NT2/D1 (cell line): ENCODE results near the gene ZNF850.
A peak's percentile ranks its signal among the peaks of the same experiment; 100 is the strongest.
"Not testable (repeated sequence)": the region's sequence is repeated elsewhere in the genome, so short reads cannot be mapped to it uniquely, and the experiment has no call there.

Experiments used
- DNase-seq: peaks from one replicate; pipeline ENCODE4 v3.0.0-alpha.2; 2011; ENCODE audit warnings: low read depth, low spot score
- H3K27me3 ChIP-seq: 2 replicates; pipeline ENCODE4 v1.6.0; 2011; ENCODE audit warnings: mild to moderate bottlenecking; ENCODE audit not compliant: insufficient read length, insufficient read depth
- H3K36me3 ChIP-seq: 2 replicates; pipeline ENCODE4 v1.6.1; 2011; ENCODE audit warnings: mild to moderate bottlenecking, low read length, mixed read lengths; ENCODE audit not compliant: insufficient read depth, insufficient read length
- H3K4me1 ChIP-seq: 2 replicates; pipeline ENCODE4 v1.5.1; 2011; ENCODE audit not compliant: insufficient read depth, insufficient read length
- H3K4me3 ChIP-seq: 2 replicates; pipeline ENCODE4 v1.5.1; 2011; ENCODE audit warnings: low read depth; ENCODE audit not compliant: insufficient read length
- H3K9ac ChIP-seq: 2 replicates; pipeline ENCODE4 v1.6.0; 2011; ENCODE audit warnings: low read depth; ENCODE audit not compliant: insufficient read length
- H3K9me3 ChIP-seq: 2 replicates; pipeline ENCODE4 v1.5.1; 2011; ENCODE audit warnings: mild to moderate bottlenecking, low read length; ENCODE audit not compliant: insufficient read depth
- SUZ12 ChIP-seq: IDR thresholded peaks from 2 replicates; pipeline ENCODE4 v1.6.1; 2011; ENCODE audit not compliant: insufficient read length, insufficient read depth; ENCODE audit errors: extremely low read depth
- YY1 ChIP-seq: IDR thresholded peaks from 2 replicates; pipeline ENCODE4 v1.6.1; 2011; ENCODE audit not compliant: insufficient read length, insufficient read depth
- ZNF274 ChIP-seq: IDR thresholded peaks from 2 replicates; pipeline ENCODE4 v1.6.1; 2011; ENCODE audit warnings: mild to moderate bottlenecking, low read depth, low read length

Gene ZNF850

DNA sequence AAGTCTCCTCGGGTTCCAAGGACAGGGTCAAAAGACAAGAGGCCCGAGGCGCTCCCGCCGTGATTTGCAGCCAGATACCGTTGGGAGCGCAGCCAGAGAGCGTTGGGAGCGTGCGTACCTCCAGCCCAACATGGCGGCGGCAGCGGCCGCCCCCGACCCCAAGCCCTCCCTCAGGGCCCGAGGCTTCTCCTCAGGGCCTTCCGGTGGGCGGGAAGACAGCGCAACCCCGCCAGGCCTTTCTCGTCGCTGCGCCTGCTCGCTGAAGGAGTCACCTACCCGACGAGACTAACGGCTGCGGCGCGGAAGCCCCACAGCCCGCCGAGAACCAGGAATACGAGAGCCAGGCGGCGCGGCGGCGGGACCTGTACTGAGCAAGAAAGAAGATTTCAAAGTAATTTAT, 3.2 kb upstream of the ZNF850 start:
- H3K27me3 ChIP-seq: no peaks in the 10 kb centered on the region
- no peak for TF ChIP-seq SUZ12
- TF ChIP-seq YY1: peak; percentile 31
- TF ChIP-seq ZNF274: no peak
- H3K4me3 ChIP-seq: peak overlapping the region; percentile 51
- H3K9me3 ChIP-seq: no peaks in the 10 kb centered on the region
- H3K36me3 ChIP-seq: peaks cover 25% of the 10 kb centered on the region
- H3K4me1 ChIP-seq: peaks cover 2% of the 10 kb centered on the region
- peak overlapping the region; percentile 76 for H3K9ac ChIP-seq
- no peak for DNase-seq

DNA sequence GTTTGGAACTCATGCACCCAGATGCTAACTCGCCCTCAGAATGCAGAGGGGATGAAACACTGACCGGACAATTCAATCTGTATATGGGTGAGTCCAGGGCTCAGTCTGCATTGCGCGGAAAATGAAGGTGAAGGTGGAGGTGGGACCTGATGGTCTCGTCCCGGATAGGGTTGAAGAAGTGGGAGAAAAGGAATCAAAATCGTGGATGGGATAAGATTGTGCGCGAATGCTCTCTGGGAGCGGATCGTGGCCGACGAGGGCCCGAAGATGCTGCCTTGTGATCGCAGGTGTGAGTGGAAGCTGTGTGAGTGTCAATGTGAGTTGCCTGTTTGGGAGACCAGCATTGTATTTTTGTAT, 594 bp upstream of the ZNF850 start:
- peaks cover 28% of the 10 kb centered on the region for H3K36me3 ChIP-seq
- peaks cover 2% of the 10 kb centered on the region for H3K4me1 ChIP-seq
- no peaks in the 10 kb centered on the region for H3K27me3 ChIP-seq
- no peaks in the 10 kb centered on the region for H3K9me3 ChIP-seq
- TF ChIP-seq ZNF274: no peak
- DNase-seq: no peak
- H3K9ac ChIP-seq: peak overlapping the region; percentile 100
- H3K4me3 ChIP-seq: peak overlapping the region; percentile 100

DNA sequence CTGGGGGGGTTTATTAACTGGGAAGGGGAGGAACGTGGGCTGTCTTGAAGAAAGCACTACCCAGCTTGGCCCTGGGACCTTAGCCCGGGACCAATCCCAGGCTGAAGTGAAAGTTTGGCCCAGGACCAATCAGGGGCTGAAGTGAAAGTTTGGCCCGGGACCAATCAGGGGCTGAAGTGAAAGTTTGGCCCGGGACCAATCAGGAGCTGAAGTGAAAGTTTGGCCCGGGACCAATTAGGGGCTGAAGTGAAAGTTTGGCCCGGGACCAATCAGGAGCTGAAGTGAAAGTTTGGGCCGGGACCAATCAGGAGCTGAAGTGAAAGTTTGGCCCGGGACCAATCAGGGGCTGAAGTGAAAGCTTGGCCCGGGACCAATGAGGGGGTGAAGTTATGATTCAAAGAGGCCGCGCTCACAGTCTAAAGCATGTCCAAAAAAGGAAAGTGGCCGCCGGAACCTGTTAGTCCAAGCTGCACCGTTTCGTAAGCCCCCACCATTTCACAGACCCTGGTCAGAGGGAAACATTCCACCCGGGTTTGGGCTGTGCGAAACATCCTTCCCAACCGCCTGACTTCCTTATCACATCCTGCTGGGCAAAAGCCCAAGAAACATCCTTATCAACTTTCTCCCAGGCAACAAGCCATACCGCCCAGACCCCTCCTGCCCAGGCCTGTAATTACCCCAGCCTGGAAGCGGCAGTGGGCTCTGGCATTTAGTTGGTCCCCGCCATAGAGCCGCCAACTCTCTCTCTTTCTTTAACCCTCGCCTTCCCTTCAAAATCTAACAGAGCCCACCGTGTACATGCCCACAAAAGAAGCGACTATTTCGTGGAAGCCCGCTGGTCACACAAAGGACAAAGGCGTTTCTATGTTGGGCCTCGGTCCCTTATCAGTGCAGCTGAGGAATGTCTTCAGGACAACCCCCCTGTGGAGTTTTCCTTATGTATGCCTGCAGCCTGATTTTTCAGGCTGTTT, 1.1 kb downstream of the ZNF850 start:
- no peak for DNase-seq
- H3K36me3 ChIP-seq: peaks cover 30% of the 10 kb centered on the region
- no peaks in the 10 kb centered on the region for H3K27me3 ChIP-seq
- H3K9ac ChIP-seq: peak overlapping the region; percentile 100
- TF ChIP-seq ZNF274 (no peak), YY1 (no peak), SUZ12 (no peak)
- H3K4me1 ChIP-seq: peaks cover 2% of the 10 kb centered on the region
- peak overlapping the region; percentile 100 for H3K4me3 ChIP-seq
- no peaks in the 10 kb centered on the region for H3K9me3 ChIP-seq

DNA sequence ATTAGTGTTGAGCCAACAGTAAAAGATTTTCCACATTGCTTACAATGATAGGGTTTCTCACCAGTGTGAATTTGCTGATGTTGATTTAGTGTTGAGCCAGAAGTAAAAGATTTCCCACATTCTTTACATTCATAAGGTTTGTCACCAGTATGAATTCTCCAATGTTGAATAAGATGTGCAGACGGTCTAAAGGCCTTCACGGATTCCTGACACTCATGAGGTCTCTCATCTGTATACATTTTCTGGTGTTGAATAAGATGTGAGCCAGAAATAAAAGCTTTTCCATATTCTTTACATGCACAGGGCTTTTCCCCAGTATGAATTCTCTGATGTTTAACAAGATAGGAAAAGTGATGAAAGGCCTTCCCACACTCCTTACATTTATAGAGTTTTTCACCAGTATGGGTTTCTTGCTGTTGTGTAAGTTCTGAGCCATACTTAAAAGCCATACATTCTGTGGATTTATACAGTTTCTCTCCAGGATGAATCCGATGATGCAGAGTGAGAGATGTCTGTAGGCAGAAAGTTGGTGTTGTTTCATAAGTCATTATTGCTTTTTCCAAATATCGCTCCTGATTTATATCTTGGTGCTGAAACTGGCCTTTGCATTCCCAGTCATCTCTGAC, 22.4 kb downstream of the ZNF850 start:
- H3K4me1 ChIP-seq: no peaks in the 10 kb centered on the region
- H3K27me3 ChIP-seq: no peaks in the 10 kb centered on the region
- TF ChIP-seq SUZ12 (no peak), ZNF274 (peak; percentile 88), YY1 (no peak)
- H3K36me3 ChIP-seq: peaks cover 97% of the 10 kb centered on the region
- H3K9ac ChIP-seq: no peak overlapping the region
- H3K9me3 ChIP-seq: peaks cover 93% of the 10 kb centered on the region
- no peak overlapping the region for H3K4me3 ChIP-seq
- DNase-seq: no peak

DNA sequence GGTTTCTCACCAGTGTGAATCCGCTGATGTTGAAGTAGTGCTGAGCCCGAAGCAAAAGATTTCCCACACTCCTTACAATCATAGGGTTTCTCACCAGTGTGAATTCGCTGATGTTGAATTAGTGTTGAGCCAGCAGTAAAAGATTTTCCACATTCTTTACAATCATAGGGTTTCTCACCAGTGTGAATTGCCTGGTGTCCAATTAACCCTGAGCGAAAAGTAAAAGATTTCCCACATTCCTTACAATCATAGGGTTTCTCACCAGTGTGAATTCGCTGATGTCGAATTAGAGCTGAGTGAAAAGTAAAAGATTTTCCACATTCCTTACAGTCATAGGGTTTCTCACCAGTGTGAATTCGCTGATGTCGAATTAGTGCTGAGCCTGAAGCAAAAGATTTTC, 23.0 kb downstream of the ZNF850 start:
- Histone ChIP-seq H3K36me3 (peaks cover 96% of the 10 kb centered on the region), H3K9me3 (peaks cover 88% of the 10 kb centered on the region)
- H3K9ac ChIP-seq, H3K4me3 ChIP-seq, H3K4me1 ChIP-seq, DNase-seq, H3K27me3 ChIP-seq: not testable (repeated sequence)

DNA sequence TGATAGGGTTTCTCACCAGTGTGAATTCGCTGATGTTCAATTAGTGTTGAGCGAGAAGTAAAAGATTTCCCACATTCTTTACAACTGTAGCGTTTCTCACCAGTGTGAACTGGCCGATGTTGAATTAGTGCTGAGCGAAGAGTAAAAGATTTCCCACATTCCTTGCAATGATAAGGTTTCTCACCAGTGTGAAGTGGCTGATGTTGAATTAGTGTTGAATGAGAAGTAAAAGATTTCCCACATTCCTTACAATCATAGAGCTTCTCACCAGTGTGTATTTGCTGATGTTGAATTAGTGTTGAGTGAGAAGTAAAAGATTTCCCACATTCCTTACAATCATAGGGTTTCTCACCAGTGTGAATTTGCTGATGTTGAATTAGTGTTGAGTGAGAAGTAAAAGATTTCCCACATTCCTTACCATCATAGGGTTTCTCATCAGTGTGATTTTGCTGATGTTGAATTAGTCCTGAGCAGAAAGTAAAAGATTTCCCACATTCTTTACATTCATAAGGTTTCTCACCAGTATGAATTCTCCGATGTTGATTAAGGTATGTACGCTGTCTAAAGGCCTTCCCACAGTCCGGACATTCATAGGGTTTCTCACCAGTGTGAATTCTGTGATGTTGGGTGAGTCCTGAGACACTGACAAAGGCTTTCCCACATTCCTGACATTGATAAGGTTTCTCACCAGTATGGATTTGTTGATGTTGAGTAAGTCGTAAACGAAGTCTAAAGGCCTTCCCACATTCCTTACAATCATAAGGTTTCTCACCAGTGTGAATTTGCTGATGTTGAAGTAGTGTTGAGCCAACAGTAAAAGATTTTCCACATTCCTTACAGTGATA, 24.0 kb downstream of the ZNF850 start:
- Histone ChIP-seq H3K4me1 (no peaks in the 10 kb centered on the region), H3K9me3 (peaks cover 81% of the 10 kb centered on the region), H3K36me3 (peaks cover 89% of the 10 kb centered on the region), H3K4me3 (no peak overlapping the region), H3K27me3 (no peaks in the 10 kb centered on the region), H3K9ac (no peak overlapping the region)
- TF ChIP-seq YY1 (no peak), SUZ12 (no peak), ZNF274 (peak; percentile 40)
- no peak for DNase-seq

DNA sequence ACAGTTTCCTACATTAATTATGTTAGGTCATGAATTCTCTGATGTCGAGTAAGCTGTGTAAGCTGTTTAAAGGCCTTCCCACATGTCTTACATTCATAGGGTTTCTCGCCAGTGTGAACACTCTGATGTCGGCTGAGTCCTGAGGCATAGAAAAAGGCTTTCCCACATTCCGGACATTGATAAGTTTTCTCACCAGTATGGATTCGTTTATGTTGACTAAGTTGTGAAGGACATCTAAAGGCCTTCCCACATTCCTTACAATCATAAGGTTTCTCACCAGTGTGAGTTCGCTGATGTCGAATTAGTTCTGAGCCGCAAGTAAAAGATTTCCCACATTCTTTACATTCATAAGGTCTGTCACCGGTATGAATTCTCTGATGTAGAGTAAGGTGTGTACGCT, 24.9 kb downstream of the ZNF850 start:
- H3K9me3 ChIP-seq: peaks cover 72% of the 10 kb centered on the region
- H3K4me3 ChIP-seq: no peak overlapping the region
- H3K4me1 ChIP-seq: no peaks in the 10 kb centered on the region
- H3K9ac ChIP-seq: no peak overlapping the region
- H3K36me3 ChIP-seq: peaks cover 80% of the 10 kb centered on the region
- TF ChIP-seq SUZ12 (no peak), ZNF274 (peak; percentile 32; the same call in 1 of the 2 replicates), YY1 (no peak)
- DNase-seq: no peak
- no peaks in the 10 kb centered on the region for H3K27me3 ChIP-seq
